Psoas muscle (tissue), 8 donors: ENCODE results near the gene LSAMP. TPM values are rescaled to one million over a fixed set of nuclear protein-coding genes. Genes with fewer than 3 reads are reported as not detected.

ENCODE experiments used
- ATAC-seq, 4 donors: fragments of 200-7000 bp; cut with Tn5 transposase; one replicate each; pipeline ENCODE4 v1.9.1; 2020; ENCODE audit warnings: moderate library complexity in 3 of 4, mild to moderate bottlenecking in 2 of 4
- DNase-seq, 2 donors: peaks; one replicate each; pipeline ENCODE4 v3.0.0-alpha.2; 2020
- H3K27ac ChIP-seq: fragments of 200-600 bp; one replicate; pipeline ENCODE4 v1.8.0; 2022
- H3K27me3 ChIP-seq, 3 donors: fragments of 200-600 bp in 1 of 3; one replicate each; pipeline versions ENCODE4 v1.6.1 to v1.8.0; 2013 to 2022; ENCODE audit warnings: low read length in 2 of 3, mild to moderate bottlenecking in 2 of 3, moderate library complexity in 1 of 3; ENCODE audit not compliant: insufficient read depth in 3 of 3
- H3K36me3 ChIP-seq, 2 donors: fragments of 200-600 bp in 1 of 2; one replicate each; pipeline versions ENCODE4 v1.6.1 to v1.8.0; 2013 to 2022; ENCODE audit warnings: low read depth in 1 of 2, mild to moderate bottlenecking in 1 of 2, moderate library complexity in 1 of 2; ENCODE audit not compliant: insufficient read depth in 1 of 2
- H3K4me1 ChIP-seq: fragments of 200-600 bp; one replicate; pipeline ENCODE4 v1.8.0; 2022
- H3K4me3 ChIP-seq: fragments of 200-600 bp; one replicate; pipeline ENCODE4 v1.8.0; 2022; ENCODE audit warnings: mild to moderate bottlenecking
- H3K9me3 ChIP-seq: fragments of 200-600 bp; one replicate; pipeline ENCODE4 v1.8.0; 2022
- CTCF ChIP-seq: fragments of 200-600 bp; IDR thresholded peaks from one replicate; pipeline ENCODE4 v1.8.0; 2022; ENCODE audit warnings: antibody characterized with exemption
- WGBS, 3 donors: extraction: QIAGEN DNeasy Blood & Tissue Kit; methylation state at CpG; one replicate each; pipeline versions ENCODE4 v1.1.6 to v1.1.7; 2013; 5-methylcytosine and 5-hydroxymethylcytosine counted together
- intact Hi-C, 2 donors: fragments of 100-400 bp; cut with DNase I; formaldehyde crosslinking; loops; one replicate each; pipeline versions ENCODE4 v1.11.0 to v1.14.2; 2022
- polyA plus RNA-seq, 3 donors: library from polyadenylated mRNA; stranded (reverse); fragments of 200-250 nt; gene quantifications; one replicate each; pipeline ENCODE4 v1.2.3, GENCODE V29; 2013
- total RNA-seq, 4 donors: library from RNA; stranded (reverse); fragmentation: NEBNext Ultra II Directional in 2 of 4; extraction: Animal tissue kit (Norgen Biotek cat#: 25700) in 2 of 4; gene quantifications; one replicate each; pipeline versions ENCODE4 v1.2.1 to v1.2.4, GENCODE V29; 2021 to 2023
- donor health status: healthy with polysubstance abuse.
- donor health status: DM: no; HTN: no; CAD: no; lungs with moderate emphysema.
- donor health status: Bipolar disorder and iron deficiency.
- donor health status: healthy.
- donor health status: DM: yes; HTN: yes; CAD: no.
- donor health status: DM: no; HTN: no; CAD: no.
- donor health status: DM: no; HTN: no; CAD: no.
- donor health status: DM: yes; HTN: yes; CAD: no.

Gene LSAMP
- total and polyA plus RNA-seq, 7 donors, result 0.01 to 0.17 (median 0.04) TPM; not detected in 4

DNA sequence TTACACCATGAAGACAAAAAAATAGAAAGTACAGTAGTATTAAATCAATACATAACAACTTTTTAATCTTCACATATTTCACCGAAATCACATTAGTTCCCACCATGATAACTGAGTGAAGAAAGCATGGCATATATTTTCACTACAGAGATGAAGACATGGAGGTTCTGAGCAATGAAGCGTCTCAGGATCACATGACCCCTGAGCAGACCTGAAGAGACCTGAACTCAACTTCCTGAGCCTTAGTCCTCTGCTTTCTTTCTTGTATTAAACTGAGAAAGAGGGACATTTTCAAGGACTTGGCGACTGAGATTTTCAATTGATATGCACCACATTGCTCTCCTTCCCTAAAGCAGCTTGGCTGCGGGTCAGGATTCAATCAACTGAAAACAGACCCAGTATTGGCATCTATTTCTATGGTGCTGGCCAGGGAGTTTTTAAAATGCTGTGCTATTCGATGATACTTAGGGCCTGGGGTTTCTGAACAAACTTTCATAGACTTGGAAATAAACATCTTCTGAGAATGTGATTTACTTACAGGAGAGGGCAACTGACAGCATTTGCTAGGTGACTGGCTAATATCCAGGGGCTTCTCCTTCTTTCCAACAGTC lies 165.1 kb downstream of the LSAMP start:
- no peaks in the 10 kb centered on the region for H3K9me3 ChIP-seq
- H3K4me1 ChIP-seq, result no peaks in the 10 kb centered on the region
- TF ChIP-seq CTCF, result no peak
- no peaks in the 10 kb centered on the region for H3K27me3 ChIP-seq
- H3K27ac ChIP-seq, result no peak overlapping the region
- intact Hi-C loops, result no loop called here
- H3K36me3 ChIP-seq, result no peaks in the 10 kb centered on the region
- no peak overlapping the region for H3K4me3 ChIP-seq
- WGBS, 3 donors, result 62 to 75% (median 63%) methylated on average over 5 of the region's 5 CpGs
- DNase-seq (no peak), ATAC-seq (no peak)

- no peak overlapping the region for H3K4me3 ChIP-seq
- H3K4me1 ChIP-seq, result no peaks in the 10 kb centered on the region
- no peaks in the 10 kb centered on the region for H3K27me3 ChIP-seq
- 59 to 63% (median 60%) methylated on average over 3 of the region's 3 CpGs for WGBS, 3 donors
- no peaks in the 10 kb centered on the region for H3K36me3 ChIP-seq
- no peak for ATAC-seq
- intact Hi-C loops, result no loop called here
- no peak for TF ChIP-seq CTCF
- DNase-seq, result no peak
- H3K9me3 ChIP-seq, result no peaks in the 10 kb centered on the region
- H3K27ac ChIP-seq, result no peak overlapping the region
Measured at GRCh38 chr3:116276675-116277074, 168.6 kb downstream of the LSAMP start.

GRCh38 chr3:116270056-116270455 lies 175.2 kb downstream of the LSAMP start:
- Histone ChIP-seq H3K36me3 (no peaks in the 10 kb centered on the region), H3K9me3 (no peaks in the 10 kb centered on the region), H3K4me3 (no peak overlapping the region), H3K4me1 (no peaks in the 10 kb centered on the region), H3K27ac (no peak overlapping the region), H3K27me3 (no peaks in the 10 kb centered on the region)
- no peak for DNase-seq
- ATAC-seq, result no peak
- no peak for TF ChIP-seq CTCF
- WGBS, 3 donors, result 29 to 44% (median 35%) methylated on average over 2 of the region's 2 CpGs
- intact Hi-C loops, result no loop called here

GRCh38 chr3:116267116-116267515 lies 178.2 kb downstream of the LSAMP start:
- H3K36me3 ChIP-seq, result no peaks in the 10 kb centered on the region
- H3K27ac ChIP-seq, result no peak overlapping the region
- no peak for DNase-seq
- H3K4me3 ChIP-seq, result no peak overlapping the region
- no peak for ATAC-seq
- intact Hi-C loops, result no loop called here
- no peaks in the 10 kb centered on the region for H3K27me3 ChIP-seq
- 63 to 88% (median 71%) methylated on average over 1 of the region's 1 CpG for WGBS, 3 donors
- no peaks in the 10 kb centered on the region for H3K4me1 ChIP-seq
- TF ChIP-seq CTCF, result no peak
- H3K9me3 ChIP-seq, result no peaks in the 10 kb centered on the region

DNA sequence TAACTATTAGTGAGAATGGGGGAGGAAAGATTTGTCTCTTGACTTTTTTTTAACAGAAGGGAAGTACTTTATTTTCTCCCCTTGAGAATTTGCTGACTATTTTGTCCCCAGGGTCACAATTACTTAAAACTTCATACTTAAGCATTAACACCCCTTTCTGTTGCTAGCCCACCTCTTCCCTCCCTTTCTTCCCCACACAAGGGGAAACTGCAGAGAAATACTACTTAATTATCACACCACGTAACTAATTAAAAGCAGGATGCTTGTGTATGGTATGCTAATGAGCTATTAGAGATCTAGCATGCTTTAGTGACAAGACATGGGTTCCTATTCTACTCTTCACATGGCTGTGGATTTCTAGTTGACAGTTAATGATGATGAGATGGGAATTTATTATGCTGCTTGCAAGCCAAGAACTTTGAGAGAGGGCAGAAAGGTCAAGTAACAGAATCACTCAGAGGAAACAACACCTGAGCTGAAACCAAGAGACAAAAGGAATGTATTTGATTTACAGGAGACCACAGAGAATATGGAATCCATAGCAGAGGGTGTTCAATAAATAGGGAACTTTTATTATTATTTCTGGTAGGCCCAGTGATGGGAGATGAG lies 179.2 kb downstream of the LSAMP start:
- Histone ChIP-seq H3K27me3 (no peaks in the 10 kb centered on the region), H3K4me3 (no peak overlapping the region), H3K36me3 (no peaks in the 10 kb centered on the region), H3K4me1 (no peaks in the 10 kb centered on the region), H3K27ac (no peak overlapping the region), H3K9me3 (no peaks in the 10 kb centered on the region)
- 64 to 70% (median 66%) methylated on average over 1 of the region's 1 CpG for WGBS, 3 donors
- no peak for DNase-seq
- ATAC-seq, result no peak
- intact Hi-C loops, result no loop called here
- TF ChIP-seq CTCF, result no peak
